GM19463 (cell line): Measurements from ENCODE around the gene SIRT5.
A peak's percentile ranks its signal among the peaks of the same experiment; 100 is the strongest.

Experiments used
- ATAC-seq: cut with Tn5 transposase; IDR thresholded peaks from one replicate; pipeline ENCODE4 v1.9.1; 2021; ENCODE audit warnings: mild to moderate bottlenecking, moderate library complexity; ENCODE audit not compliant: unreplicated experiment

Gene SIRT5

DNA sequence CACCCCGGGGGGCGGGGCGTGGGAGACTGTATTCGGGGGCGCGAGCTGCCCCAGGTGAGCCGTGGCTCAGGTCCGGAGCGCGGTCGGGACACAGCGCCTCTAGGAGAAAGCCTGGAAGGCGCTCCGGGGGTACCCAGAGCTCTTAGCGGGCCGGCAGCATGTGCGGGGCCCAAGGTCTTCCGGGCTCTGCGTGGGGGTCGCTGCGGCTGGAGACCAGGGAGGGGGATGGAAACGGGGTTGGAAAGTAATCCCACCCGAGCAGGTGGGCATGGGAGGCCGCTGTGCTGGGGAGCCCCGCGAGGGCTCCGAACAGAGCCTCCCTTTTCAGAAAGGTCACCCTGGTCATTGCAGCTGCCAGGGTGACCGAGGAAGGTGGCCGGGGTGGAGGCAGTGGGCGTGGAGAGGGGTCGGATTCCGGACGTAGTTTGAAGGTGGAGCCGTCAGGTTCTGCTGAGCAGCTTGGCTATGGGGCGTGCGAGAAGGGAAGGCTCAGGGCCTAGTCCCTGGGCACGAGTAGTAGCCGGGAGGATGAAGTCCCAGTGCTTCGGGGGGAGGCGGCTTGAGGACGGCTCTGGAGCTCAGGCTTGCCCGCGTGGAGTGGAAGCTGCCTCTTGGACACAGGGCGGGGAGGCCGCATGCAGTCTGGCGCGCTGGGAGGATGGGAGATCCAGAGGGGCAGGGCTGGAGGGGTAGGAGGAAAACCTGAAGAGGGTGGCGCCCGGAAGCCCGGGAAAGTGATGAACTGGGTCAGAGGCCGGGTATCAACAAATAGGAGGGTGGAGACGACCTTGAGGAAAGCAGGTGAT lies at the start of gene SIRT5:
Gene SIRT5, plus strand, starts transcription at position 31 of the 806 bp plus-strand sequence. CDS start 9,510 bp downstream, outside the sequence.
- ATAC-seq = peak; percentile 64

DNA sequence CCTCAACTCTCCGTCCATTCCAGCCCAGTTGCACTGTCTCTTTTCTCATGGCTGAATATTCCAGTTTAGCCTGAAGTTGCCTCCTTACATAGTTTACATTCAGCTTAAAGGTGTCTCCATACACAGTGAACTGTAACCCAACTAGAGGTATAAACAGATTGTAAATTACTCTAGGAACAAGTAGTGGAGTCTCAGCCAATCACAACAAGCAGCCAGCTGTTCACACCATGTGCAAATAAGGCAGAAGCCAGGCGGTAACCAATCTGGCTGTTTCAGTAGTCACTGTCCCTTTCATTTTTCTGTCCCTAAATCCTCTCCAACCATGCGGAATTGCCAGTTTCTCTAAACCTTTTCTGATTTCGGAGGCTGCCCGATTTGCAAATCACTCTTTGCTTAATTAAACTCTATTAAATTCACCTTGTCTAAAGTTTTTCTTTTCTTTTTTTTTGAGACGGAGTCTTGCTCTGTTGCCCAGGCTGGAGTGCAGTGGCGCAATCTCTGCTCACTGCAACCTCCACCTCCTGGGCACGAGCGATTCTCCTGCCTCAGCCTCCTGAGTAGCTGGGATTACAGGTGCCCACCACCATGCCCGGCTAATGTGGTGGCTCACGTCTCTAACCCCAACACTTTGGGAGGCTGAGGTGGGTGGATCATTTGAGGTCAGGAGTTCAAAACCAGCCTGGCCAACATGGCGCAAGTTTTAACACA lies 49.4 kb upstream of the SIRT5 start:
- no peak for ATAC-seq

GRCh38 chr6:13526357-13526726 lies 48.1 kb upstream of the SIRT5 start:
- no peak for ATAC-seq

- peak; percentile 88 for ATAC-seq
These were observed 47.4 kb upstream of the SIRT5 start for GRCh38 chr6:13526727-13527670.

DNA sequence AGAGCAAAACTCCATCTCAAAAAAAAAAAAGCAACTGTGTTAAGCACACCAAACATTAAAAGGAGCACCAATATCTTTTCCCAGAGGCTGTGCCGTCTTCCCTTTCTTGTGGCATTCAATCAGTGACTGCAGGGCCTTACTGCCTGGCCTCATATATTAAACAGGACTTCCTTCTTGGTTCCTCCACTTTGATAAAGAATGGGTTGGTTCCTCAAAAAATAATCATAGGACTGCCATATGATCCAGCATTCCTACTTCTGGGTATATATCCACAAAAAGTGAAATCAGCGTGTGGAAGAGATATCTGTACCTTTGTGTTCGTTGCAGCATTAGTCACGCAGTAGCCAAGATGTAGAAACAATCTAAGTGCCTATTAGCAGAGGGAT lies 46.7 kb upstream of the SIRT5 start:
- no peak for ATAC-seq

DNA sequence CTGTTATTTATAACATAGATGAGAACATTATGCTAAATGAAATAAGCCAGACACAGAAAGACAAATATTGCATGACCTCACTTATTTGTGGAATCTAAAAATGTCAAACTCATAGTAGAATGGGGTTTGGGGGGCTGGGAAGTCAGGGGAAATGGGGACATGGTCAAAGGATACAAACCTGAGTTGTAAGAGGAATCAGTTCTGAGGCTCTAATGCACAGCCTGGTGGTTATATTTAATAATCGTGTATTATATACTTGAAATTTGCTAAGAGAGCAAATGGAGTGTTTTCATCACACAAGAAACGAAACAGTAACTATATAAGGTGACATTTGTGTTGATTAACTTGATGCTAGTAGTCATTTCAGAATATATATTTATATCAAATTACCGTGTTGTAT lies 46.2 kb upstream of the SIRT5 start:
- no peak for ATAC-seq

DNA sequence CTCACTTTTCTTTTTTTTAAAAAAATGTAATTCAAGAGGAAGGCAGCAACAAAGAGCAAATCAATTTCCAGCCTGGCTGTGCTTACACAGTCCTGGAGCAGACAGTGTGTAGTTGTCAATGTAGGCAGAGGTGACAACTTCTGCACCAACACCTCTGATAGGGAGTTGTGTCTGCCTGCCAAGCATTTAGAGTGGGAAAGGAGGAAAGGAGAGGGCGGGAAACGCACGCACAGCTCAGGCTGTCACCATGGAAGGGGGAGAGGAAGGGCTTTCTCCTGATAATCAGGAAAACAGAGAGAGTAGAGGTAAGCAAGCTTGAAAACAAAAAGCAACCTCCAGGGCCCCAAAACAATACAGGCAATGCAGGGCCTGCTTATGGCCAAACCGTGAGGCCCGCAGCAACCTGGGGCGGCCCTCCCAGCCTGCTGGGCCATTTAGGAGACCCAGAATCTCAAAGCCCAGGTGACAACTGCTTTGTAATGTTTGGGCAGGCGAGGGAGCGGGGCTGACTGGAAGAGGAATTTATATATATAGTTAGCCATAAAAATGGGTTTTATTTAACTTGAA lies 45.5 kb upstream of the SIRT5 start:
- ATAC-seq = no peak

DNA sequence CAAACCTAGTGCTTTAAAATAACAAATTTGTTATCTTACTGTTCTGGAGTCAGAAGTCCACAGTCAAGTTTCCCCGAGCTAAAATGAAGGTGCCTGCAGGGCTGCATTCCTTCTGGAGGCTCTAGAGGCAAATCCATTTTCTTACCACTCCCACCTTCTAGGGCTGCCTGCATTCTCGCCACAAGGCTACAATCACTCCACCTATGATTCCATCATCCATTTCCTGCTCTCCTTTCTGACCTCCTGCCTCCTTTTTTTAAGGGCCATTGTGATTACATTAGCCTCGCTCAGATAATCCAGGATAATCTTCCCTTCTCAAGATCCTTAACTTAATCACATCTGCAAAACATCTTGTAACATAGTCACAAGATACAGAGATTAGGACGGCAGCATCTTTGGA lies 42.4 kb upstream of the SIRT5 start:
- no peak for ATAC-seq

- no peak for ATAC-seq
These were observed 39.9 kb upstream of the SIRT5 start for GRCh38 chr6:13534536-13534935.

DNA sequence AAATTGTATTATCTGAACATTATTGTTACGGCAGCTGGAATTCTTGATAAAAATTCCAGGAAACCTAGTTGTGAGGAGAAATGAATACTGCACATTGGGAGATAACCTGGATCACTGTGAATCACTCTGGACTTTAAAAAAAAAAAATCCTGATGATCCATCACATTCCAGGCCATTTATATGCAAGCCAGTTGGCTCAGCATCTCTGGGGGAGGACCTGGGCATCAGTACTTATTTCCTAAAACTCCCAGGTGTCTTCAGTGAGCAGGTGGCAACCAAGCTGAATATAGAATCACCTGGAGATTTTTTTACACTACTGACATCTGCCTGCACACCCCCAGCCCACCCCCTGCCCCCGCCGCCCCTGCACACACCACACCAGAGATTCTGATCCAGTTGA lies 39.1 kb upstream of the SIRT5 start:
- no peak for ATAC-seq

DNA sequence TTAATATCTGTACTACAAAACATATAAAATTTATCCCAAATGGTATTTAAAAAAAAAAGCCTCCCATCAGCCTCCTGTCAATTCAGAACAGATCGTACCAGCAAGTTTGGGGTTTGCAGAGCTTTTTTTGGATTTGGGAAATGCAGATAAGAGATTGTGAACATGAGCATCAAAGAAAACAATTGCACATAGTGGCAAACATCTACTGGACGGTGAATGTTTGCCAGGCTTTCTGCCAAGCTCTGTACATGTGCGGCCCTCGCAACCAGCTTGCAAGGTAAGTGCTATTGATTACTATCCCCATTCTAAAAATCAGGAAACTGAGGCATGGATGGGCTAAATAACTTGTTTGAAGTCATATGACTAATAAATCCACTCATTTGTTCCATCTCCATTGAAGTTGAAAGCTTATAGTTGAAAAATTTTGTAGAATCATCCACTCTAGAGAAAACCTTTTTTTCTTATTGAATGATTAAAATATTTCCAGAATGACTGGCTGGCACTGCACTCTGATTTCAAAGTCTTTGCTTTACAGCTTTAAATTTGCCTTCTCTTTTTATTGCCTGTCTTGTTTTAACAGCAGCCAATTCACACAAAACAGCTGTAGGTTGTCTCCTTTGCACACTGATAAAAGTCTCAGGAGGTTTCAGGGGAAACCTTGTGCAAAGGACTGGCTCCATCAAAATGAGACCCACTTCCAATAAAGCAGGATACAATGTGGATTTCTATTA lies 37.4 kb upstream of the SIRT5 start:
- no peak for ATAC-seq

- ATAC-seq = no peak
These were observed 36.9 kb upstream of the SIRT5 start for GRCh38 chr6:13537527-13537897.

DNA sequence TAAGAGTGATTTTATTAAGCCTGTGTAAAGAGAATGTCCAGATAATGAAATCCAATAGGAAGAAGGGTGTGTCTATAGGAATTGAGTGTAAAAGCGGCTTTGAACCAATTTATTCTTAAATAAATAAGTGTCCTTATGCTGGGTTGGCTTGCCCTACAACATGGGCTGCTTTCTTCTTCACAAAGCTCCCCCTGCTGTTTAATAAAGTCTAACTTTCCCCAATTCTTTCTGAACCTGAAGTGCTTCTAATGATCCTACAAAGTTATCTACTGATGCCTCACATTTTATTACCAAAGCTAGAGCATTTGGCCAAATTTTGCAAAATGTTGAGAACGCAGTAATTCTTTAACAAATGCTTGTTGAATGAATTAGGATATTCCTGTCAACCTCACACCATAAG lies 36.3 kb upstream of the SIRT5 start:
- no peak for ATAC-seq

GRCh38 chr6:13538600-13538999 lies 35.8 kb upstream of the SIRT5 start:
- ATAC-seq = no peak

DNA sequence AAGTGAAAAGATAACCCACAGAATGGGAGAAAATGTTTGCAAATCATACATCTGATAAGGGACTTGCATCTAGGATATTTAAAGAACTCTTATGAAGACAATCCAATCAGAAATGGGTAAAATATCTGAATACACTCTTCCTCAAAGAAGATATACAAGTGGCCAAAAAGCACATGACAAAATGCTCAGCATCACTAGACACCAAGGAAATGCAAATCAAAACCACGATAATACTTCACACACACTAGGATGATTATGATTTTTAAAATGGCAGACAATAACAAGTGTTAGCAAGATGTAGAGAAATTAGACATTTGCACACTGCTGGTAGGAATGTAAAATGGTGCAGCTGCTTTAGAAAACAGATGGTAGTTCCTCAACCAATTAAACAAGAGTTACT lies 34.8 kb upstream of the SIRT5 start:
- no peak for ATAC-seq

DNA sequence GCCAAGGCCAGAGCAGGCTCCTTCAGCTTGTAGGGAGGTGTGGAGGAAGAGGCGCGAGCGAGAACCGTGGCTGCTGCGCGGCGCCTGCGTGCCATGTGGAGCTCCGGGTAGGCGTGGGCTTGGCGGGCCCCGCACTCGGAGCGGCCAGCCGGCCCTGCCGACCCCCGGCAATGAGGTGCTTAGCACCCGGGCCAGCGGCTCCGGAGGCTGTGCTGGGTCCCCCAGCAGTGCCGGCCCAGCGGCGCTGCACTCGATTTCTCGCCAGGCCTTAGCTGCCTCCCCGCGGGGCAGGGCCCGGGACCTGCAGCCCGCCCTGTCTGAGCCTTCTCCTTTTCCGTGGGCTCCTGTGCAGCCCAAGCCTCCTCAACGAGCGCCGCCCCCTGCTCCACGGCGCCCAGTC lies 32.9 kb upstream of the SIRT5 start:
- no peak for ATAC-seq

- no peak for ATAC-seq
These were observed 29.8 kb upstream of the SIRT5 start for GRCh38 chr6:13544454-13545186.

DNA sequence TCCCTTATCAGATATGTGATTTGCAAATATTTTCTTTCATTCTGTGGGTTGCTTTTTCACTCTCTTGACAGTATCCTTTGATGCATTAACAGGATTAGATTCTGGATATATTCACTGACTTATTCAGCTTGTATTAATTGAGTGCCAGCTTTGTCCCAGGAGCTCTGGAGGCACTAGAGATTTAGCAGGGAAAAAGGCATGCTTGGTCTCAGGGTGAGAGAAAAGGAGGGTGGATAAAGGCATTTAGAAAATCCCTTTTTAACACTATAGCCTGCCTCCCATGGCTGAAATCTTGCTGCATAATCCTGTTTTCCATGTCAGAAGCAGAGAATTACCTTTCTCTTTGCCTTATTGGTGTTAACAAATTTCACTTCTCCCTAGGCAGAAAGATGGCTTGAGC lies 28.5 kb upstream of the SIRT5 start:
- no peak for ATAC-seq

- ATAC-seq = no peak
These were observed 25.7 kb upstream of the SIRT5 start for GRCh38 chr6:13548500-13549210.
